CD4-positive, alpha-beta T cell treated with Interleukin-21 for 1 hour (primary cell): ENCODE data around the gene ASTN1.
"Not testable (repeated sequence)": the region's sequence is repeated elsewhere in the genome, so short reads cannot be mapped to it uniquely, and the experiment has no call there.

ENCODE experiments used
- DNase-seq: peaks from one replicate; pipeline ENCODE4 v3.0.0-alpha.2; 2020

The ASTN1 gene

DNA sequence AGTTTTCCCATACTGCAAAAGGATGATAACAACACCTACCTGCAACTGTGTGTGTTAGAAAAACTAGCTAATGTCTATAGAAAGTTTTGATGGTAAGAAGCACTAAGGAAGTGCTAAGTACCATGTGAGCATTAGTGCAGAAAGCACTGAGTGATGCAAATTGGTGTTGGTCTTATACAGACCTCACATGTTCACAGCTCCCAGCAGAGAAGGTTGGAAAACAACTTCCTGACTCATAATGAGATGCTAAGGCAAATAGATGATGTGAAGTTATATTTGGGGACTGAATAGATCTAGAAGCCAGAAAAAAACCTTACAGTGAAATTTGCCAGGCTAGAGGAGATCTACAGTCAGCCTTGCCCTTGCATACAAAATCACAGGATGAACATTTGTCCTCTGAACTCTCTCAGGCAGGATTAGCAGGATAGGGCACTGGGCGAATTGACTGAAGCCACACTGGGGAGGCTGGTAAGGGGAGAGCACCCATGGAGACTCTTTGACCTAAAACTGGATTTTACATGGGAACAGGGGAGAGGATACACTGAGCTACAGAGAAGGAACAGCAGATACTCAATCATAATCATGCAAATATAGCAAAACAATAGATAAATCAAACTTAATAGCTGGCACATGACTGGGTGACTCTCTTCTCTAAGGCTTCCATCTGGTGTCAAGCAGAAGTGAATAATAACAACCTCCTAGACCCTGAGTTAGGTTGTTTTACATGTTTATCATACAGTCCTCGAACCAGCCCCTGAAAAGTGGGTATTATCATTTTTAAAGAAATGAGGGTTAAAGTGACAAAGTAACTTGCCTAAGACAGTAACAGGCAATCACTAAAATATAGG is 61.3 kb downstream of the ASTN1 start:
- no peak for DNase-seq

DNA sequence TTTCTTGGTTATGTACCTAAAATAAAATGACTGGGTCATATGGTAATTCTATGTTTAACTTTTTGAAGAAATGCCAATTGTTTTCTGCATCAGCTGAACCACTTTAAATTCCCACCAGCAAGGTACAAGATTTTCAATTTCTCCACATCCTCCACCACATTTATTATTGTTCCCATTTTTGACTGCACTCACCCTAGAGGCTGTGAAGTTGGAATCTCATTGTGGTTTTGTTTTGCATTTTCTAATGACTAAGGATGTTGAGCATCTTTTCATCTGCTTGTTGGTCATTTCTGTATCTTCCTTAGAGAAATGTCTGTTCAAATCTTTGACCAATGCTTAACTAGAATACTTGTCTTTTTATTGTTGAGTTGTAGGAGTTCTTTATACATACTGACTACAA is 72.5 kb downstream of the ASTN1 start:
- no peak for DNase-seq

DNA sequence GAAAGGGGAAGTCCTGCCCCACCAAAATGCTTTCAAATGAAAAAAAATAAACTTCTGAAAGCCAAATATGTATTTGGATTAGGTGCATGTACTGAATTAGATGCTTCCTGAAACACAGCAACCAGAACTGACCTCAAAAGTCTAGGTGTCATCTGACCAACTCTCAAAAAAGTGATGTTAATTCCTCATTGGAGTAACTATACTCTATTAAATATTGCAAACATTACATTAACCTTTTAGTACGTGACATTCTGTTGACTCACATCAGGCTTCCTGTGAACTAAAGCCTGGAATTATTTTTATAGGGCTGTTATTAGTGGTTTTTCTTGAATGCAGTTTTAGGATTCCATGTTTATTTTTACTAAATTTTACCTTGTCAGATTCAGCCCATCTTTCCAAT is 73.5 kb downstream of the ASTN1 start:
- no peak for DNase-seq

DNA sequence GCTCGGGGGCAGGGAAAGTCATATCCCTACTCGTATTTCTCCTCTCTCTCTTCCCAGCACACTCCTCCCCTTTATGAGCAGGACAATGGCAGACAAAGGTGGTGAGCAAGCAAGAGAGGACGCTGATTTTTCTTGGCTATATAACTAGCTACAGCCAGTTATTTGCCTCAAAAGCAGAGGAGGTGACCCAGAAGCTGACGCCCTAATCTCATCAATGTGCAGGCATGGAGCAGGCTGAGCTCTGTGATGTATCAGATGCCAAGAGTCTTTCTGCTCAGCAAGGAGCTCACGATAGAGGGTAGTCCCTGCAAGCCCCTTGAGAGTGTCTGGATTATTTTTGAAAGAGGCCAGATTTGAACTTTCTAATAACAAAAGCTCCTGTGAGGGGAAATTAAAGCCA is 75.5 kb downstream of the ASTN1 start:
- no peak for DNase-seq

DNA sequence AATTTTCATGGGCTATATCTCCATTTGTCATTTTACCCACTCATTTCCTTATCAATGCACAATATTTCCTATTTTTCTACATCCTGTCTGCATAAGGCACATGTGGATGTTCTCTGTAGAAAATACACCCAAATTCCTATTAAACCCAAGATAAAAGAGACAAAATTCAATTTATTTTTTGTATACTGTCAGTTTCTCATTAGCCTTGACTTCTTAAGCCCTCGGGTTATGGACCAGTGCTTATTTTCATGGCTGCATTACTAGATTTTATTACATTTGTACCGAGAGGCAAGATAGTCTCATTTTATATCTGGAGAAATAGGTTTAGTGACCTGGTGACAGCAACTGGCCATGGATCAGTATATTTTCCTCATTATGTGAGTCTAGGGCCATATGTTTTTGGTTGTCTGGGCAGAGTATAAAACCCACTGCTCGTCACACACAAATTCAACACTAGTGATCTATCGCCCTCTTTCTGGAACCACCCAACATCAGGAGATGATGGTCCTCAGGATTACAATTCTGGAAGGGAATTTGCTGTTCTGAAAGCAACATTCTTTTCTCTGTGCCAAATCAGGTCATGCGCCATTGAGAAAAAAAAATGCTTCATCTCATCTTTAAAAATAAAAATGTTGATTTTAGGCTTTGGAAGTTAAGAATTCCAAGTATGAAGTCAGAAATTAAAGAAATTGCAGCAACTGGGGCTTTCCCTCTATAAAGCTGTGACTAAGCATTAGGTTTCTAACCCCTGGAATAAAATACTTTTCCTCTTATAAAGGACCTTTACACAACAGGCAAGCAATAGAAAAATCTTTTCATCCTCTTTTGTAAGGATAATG is 81.4 kb downstream of the ASTN1 start:
- no peak for DNase-seq

DNA sequence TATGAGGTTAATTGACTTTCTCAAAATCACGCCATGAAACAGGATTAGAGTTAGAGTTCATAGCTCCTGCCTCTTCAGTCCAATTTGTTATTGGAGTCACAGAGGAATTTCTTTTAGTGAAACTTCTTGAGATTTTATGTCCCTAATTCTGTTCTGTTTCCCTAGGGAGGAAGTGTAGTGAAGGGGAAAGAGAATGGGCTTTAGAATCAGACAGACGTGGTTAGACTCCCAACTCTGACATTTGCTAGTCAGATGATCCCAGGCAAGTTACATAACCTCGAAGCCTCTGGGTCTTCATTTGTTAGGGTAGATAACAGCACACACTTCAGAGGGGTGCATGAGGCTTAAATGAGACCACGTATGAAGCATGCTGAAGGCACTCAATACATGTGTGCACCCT is 83.9 kb downstream of the ASTN1 start:
- no peak for DNase-seq

DNA sequence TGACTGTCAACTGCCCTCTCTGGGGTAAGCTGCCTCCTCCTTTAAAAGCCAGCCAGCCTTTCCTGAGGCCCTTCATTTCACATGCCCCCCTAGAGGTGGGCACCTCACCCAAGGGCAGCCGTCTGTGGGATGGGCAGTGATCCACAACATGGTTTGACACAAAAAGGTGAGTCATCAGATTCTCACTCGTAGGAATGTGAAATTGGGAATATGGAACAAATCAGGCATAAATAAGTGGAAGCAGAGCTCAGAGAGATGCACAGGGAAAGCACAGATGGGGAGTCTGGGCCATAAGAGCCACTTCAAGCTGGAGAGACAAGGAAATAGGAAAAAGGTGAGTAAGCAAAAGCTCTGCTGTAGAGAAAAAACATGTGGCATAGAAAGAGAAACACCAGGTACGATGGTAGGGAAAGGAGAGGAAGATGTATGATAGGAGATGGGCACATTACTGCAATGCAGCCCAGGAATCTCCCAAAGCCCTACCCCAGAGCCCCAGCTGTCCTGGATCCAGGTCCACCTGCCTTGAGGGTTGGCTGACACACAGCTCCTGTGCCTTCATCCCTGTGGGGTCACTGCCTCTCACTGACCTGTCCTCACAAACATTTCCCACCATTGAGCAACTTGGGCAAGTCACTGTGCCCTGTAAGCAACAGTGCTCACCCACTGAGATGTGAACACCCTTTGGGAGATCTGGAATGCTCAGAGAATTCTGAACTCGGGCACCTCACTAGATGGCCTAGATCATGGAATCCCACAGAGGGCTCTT is 86.6 kb downstream of the ASTN1 start:
- DNase-seq, result no peak

DNA sequence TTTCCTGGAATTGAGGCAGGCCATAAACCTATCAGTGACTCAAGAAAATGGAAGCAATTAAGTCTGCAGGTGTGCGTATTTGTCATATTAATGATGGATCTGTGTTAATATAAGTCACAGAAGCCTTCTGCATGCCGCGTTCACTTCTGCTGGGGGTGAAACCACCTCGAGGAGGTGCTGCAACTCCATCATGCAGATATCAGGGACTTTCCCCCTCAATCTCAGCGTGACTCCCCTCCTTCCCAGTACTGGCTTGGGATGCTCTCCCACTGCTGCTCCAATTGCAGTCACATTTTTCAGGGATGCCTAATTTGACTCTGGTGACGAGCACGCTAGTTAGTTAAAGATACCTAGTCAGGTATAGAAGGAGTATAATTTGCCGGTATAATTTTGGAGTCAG is 87.5 kb downstream of the ASTN1 start:
- DNase-seq, result no peak

DNA sequence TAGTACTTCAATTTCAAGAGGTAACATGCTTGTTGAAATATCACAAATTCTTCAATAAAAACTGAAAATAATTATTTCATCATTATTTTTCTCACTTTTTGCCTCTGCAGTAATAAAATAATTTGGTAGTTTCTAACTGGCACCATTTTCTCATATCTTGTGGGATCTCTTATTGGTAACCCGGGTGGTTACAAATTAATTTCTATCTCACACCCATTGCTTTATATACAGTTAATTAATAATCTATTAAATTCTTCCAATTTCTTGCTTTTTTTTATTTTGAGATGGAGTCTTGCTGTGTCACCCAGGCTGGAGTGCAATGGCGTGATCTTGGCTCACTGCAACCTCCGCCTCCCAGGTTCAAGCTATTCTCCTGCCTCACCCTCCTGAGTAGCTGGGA is 89.7 kb downstream of the ASTN1 start:
- not testable (repeated sequence) for DNase-seq

DNA sequence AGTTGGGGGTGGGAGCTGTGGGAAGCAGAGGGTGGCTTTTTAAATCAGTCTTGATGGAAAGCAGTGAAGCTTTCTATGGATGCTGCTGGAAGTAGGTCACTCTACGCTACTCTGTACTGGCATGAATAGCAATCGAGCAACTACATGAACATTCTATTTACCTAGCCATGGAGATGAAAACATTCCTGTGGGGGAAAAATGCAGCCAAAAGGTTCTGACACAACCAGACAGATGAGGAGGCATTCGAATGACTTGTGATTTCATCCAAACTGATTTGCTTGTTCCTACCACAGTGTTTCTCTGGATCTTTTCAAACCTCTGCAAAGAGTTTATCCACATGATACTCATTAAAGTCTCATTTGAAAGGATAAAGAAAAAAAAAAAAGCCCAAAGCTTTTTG is 95.0 kb downstream of the ASTN1 start:
- no peak for DNase-seq

DNA sequence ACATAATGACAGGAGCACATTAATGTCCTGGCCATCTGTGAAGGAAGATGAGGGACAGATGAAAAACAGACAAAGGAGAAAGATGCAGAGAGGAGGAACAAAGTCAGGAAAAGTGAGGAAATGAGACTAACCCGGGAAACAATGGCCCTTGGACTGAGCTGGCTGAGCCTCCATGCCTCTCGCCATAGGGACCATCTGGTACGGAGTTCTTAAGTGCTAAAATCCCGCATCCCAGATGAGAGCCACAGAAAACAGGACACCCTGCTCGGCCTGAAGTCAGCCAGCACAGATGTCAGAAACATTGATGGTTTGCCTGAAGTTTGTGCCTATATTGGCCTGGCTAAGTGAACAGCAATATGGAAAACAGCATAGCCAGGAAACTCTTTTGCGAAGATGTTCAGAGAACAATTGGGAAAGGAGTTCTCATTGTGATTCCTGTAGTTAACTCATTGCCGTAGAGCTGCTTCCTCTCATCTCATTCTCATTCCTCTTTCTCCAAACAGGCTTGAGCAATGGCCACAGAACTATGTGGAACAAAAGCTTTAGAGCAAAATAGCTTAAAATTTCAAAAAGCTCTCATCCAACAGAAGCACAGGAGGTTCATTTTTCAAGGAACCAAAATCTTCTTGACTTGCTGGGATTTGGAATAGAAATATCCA is 96.6 kb downstream of the ASTN1 start:
- DNase-seq, result no peak

DNA sequence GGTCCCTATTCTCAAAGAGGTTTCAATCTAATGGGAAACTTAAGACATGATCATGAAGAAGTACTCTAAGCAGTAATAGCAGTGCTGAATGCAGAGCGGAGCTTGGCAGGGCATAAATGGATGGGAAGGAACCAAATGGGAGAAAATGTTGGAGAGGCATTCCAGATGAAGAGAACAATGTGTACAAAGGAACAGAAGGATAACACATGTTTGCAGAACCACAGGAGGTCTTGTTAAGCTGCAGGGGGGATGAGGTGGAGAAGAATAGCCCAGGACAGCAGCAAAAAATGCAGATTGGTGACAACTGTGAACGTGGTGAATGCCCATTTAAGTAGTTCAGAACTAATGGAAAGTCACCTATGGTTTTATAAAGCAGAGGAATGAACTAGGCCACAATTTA is 99.1 kb downstream of the ASTN1 start:
- no peak for DNase-seq

DNA sequence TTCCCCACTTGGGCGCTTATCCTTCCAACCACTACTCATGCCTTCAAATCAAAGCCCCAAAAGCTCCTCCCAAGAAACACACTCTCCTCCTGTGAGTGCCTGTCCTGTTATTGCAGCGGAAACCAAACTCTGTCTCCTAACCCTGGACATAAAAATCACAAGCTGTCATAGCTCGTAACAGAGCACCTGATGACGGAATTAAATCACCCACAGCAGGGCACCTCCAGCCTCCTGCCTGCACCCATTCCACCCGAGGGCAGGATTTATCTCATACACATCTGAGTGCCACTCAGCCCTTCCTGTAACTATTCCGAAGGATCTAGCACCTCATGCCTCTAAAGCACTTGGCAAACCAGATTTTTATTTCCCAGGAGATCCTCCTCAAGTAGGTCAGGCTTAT is 100.9 kb downstream of the ASTN1 start:
- DNase-seq, result no peak

DNA sequence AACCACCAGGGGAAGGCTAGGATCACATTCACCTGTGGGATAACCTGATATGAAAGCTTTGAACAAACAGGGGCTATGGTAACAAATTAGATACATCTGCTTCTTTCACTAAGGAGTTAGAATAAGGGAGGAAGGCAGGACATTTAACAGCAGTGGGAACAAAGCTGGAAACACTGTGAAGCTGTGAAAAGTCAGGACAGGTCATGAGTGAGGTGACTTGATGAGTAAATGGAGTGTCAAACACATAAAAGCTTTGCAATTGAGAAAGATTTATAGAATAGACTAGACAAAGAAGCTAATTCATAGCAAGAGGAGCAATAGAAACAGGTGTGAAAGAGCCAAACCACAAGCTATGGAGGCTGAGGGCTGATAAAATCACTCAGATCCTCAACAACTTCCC is 110.0 kb downstream of the ASTN1 start:
- DNase-seq, result no peak

DNA sequence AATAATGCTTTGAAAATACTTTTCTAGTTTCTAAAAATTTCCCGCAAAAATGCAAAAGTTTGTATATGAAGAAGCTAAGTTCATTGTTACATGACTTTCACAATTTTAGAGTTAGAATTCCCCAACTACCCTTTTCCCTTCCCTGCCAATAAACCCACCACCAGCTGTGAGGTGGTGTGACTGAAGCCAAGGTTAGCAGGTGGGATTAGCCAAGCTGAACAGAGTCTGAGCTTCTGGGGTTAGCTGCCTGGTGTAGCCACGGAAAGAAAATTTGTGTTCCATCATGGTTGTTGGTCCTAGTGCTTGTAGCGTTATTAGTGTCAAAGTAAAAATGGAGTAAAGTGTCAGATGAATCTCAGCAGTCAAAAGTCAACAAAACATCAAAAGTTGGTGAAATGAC is 110.9 kb downstream of the ASTN1 start:
- DNase-seq, result no peak

DNA sequence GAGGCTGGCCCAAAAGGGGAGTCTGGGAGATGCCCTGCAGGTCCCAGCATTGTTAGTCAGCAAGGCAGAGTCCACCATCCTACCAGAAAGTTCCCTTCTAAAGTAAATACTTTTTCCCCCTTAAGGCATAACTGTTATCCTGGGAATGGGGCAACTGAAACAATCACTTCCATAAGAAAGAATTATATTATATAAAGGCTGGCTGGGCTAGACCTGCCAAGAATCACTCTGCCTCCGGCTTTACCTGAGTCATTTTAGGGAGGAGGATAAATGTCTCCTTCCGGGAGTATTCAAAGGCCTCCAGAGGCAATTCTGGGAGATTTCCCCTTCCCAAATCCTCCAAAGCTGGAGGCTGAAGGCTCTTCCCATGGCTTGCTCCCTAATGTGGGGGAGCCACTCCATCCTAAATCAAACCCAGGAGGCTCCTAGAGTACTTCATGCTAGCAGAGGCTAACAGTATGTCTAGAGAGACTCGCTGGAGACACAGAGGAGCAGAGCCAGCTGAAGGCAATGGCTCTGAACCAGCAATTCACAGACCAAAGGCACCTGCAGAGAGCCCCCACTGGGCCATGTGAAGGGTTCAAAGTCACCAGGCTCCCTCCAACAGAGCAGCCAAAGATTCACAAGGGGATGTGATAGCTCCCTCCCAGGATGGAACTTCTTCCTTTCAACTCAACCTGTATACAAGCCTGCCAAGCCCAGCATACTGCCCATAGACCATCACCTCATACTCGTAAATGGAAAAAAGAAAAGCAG is 116.0 kb downstream of the ASTN1 start:
- DNase-seq, result no peak

DNA sequence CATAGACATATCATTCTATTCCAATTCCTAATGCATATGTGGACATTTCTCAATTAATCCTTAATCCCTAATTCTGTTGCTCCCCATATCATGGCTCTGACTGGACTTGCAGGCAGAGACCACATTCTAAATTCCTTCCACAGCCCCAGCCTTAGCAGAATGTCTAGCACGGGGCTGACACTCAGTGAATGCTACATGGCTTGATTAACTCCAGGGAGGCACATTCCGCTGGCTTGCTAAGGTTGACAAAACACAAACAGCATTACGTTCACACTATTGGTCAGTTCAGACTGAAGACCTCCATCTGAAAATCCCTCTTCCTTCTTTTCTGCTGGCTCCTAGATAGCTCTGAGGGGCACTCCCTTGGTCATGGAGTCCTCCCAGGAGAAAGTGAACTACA is 119.4 kb downstream of the ASTN1 start:
- DNase-seq, result no peak

DNA sequence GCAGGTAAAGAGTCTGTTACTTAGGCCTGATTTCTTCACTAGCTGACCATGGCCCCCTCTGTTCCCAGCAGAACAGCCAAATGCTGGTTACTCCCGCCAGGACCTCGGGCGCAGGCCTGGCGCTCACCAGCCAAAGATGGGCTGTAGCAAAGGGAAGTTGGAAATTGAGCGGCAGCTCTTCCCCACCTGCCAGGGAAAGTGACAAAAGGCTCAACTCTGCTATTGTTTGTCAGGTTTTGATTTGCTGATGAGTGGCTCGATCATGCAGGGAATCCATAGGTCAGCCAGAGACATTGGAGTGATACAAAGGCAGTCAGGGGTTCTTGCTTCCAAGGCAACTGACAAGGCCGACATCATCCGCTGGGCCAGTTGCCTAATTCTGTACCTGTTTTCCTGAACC is 120.1 kb downstream of the ASTN1 start:
- DNase-seq, result no peak

DNA sequence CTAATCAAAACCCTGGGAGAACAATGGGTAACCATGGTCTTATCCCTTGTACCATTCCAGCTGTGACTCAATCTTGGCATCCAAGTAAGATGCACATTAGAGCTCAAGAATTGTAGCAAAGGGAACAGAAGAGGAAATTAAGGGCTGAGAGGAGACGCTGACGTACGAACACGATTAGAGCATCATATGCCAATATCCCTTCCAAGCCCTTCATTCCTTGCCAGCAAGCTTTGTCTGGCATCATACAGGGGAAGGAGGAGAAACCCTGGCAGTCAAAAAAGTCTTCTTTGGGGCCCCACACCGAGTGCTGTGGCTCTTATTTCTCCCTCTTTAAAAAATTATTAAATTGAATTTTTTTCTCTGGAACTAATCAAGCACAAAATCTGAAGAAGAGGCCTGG is 120.9 kb downstream of the ASTN1 start:
- DNase-seq, result no peak

DNA sequence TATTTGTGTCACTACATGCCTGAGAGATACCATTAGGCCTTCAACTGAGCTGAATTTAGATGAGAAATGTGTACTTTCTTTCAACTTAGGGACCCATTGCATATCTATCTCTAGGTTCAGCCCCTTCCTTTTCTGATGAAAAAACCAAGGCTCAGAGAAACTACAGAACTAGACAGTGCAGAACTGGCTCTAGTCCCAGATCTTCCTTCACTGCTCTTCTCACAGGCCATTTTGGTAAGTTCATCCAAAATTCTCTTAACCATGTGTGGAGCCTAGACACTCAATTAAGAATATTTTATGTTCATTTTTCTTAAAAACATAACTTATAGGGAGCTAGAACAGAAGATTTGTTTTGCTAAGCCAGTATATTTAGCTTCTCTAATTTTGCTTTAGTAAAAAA is 128.9 kb downstream of the ASTN1 start:
- DNase-seq, result no peak

DNA sequence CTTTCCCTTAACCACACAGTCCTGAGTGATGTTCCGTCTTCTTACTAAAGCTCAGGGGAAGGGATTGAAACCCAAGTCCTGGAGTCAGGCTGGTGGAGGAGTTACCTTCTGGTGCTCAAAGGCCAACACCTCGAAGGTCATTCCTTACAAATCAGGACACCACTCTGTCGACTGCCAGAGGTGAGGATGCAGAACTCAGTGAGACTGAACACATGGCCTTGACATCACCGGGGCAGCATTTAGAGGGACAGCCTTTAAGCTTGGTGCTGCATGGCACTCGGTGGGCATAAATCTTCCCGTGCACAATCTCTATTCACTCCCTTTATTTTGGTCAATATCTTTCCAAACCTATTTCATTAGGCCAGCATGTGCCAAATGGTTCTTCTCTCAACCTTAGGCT is 130.9 kb downstream of the ASTN1 start:
- no peak for DNase-seq

DNA sequence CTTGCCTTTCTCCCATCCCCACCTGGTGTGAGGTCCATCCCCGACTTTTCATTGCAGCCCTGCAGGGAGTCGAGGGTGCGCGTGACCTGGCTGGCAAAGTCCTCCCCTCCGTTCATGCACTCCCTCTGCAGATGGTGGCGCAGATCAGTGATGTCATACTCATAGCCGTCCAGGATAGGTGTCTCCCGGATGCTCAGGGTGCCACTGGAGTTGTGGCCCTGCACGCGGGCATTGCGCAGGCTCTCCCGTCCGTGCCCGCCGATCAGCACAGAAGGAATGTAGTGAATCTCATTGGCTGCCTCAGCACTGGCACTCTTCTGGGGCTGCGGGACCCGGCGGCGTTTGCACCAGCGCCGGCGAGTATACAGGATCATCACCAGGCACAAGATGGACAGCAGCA is 132.1 kb downstream of the ASTN1 start:
- DNase-seq, result no peak
